Putamen (tissue), 1 donor: ENCODE data around the gene FHOD1.

Source experiments
- DNase-seq: peaks from one replicate; pipeline ENCODE4 v3.0.0-alpha.2; 2016; ENCODE audit warnings: low spot score

FHOD1 gene

GRCh38 chr16:67277294-67277998, 30.2 kb upstream of the FHOD1 start:
- no peak for DNase-seq

DNA sequence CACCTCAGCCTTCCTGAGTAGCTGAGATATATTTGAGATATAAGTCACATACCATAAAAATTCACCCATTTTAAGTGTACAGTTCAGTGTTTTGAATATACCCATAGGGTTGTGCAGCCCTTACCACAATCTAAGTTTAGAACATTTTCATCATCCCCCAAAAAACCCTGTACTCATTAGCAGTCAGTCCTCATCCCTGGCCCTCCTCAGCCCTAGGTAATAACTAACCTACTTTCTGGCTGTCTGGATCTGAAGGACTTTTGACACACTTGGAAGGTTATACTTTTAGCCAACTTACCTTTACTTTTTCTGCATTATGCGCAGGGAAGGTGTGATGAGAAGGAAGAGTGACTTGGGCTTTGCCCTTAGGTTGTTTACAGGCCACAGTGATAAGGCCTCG, 28.0 kb upstream of the FHOD1 start:
- DNase-seq: no peak

DNA sequence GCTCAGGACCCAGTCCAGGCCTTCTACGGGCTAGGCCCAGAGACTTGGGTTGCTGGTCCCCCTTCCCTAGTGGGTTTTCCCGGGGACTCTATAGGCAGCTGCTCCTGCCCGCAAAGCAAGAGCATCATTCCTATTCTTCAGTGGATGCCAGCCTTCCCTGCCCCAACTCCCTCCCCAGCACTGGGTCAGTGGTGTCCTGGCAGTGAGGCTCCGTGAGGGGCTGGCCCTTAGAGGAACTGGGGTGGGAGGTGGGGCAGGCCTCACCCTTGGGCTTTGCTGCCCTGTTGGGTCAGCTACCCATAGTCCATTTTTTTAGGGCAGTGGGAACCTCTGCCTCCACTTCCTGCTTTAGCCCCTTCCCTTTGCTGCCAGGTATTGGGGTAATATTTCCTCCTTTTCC, 24.2 kb upstream of the FHOD1 start:
- no peak for DNase-seq

- DNase-seq: no peak
These were observed 23.7 kb upstream of the FHOD1 start for GRCh38 chr16:67270931-67271338.

DNA sequence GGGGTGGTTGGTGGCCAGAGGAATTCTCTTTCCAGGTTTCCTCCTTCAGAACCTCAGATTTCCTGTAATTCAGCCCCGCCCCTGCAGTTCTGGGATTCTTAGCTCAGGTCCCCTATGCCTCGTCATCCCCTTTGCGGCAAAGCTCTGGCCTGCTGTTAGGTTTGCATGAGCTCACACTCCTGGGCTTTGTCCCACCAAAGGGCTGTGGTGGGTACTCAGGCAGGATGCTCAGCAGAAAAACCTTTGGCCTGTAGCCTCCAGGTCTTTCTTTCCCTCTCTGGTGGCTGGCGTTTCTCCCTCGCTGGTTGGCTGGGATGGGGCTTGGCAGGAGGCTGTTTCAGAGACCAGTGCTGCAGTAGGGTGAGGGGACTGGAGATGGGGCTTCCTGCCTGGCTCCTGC, 22.5 kb upstream of the FHOD1 start:
- DNase-seq: no peak

DNA sequence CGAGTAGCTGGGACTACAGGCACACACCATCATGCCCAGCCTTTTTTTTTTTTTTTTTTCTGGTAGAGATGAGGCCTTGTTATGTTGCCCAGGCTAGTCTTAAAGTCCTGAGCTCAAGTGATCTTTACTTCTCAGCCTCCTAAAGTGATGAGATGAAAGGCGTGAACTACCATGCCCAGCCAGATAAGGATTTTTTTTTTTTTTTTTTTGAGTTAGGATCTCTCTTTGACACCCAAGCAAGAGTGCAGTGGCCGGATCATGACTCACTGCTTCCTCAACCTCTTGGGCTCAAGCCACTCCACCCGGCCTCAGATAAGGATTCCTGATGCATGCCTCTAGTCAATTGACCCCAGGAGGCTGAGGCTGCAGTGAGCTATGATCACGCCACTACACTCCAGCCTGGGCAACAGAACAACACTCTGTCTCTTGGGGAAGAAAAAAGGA, 20.9 kb upstream of the FHOD1 start:
- DNase-seq: no peak

DNA sequence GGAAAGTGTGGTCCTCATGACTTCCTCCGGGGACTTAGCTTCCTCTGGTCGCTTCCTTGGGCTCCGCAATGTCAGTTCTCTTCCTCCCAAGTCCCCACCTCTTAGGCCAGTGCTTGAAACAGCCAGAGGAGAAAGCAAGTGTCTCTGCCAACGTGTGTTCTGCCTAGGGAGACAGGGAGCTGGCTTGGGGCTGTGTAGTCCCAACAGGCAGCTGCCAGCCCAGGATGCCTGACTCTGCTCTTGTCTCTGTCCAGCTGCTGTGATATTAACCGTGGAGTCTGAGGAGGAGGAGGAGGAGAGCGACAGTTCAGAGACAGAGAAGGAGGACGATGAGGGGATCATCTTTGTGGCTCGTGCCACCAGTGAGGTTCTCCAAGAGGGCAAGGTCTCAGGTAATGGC, 18.6 kb upstream of the FHOD1 start:
- no peak for DNase-seq

DNA sequence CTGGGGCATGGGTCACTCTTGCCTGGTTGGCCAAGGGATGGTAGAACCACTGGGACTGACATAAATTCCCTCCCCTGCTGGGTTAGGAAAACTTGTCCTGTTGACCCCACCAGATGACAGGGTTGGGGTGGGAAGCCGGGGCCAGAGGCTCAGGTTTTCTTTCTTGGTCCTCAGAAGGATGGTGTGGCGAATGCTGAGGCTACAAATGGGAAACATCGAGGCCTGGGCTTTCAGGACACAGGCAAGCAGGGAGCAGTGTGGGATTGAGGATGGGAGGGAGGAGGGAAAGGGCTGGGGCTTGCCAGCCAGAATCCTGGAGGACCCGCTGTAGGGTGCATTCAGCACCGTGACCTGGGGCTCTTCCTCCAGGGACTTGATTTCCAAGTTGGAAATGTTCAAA, 17.6 kb upstream of the FHOD1 start:
- DNase-seq: no peak

DNA sequence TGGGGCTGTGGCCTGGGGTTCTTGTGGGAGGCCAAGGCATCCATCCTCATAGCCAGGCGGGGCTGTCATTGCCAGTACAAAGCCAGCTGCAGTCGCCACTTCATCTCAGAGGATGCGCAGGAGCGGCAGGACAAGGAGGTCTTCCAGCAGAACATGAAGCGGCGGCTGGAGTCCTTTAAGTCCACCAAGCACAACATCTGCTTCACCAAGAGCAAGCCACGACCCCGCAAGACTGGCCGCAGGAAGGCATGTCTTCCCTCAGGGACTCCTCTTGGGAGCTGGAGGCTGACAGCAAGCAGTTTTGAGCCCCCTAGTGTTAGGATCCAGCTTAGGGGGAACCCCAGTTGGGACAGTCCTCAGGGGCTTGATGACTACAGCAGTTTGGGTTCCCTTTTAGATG, 17.0 kb upstream of the FHOD1 start:
- DNase-seq: no peak

- no peak for DNase-seq
These were observed 15.9 kb upstream of the FHOD1 start for GRCh38 chr16:67263201-67263600.

GRCh38 chr16:67260426-67261063, 13.3 kb upstream of the FHOD1 start:
- no peak for DNase-seq

DNA sequence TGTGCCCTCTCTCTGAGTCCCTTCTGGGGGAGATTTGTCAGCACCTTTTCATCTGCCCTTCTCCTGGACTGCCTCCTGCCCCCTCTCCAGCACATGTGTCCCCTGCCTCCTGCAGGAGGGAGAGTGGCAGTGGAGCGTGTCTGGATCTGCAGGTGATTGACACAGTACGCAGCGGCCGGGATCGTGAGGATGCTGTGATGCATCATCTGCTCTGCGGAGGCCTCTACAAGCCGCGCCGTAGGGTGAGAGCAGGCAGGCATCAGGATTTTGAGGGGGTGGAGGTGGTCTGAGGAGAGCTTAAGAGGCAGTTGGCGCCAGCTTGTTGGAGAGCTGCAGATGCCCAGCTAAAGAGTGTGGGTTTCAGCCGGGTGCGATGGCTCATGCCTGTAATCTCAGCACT, 12.4 kb upstream of the FHOD1 start:
- DNase-seq: no peak

- no peak for DNase-seq
These were observed 11.0 kb upstream of the FHOD1 start for GRCh38 chr16:67258161-67258835.

DNA sequence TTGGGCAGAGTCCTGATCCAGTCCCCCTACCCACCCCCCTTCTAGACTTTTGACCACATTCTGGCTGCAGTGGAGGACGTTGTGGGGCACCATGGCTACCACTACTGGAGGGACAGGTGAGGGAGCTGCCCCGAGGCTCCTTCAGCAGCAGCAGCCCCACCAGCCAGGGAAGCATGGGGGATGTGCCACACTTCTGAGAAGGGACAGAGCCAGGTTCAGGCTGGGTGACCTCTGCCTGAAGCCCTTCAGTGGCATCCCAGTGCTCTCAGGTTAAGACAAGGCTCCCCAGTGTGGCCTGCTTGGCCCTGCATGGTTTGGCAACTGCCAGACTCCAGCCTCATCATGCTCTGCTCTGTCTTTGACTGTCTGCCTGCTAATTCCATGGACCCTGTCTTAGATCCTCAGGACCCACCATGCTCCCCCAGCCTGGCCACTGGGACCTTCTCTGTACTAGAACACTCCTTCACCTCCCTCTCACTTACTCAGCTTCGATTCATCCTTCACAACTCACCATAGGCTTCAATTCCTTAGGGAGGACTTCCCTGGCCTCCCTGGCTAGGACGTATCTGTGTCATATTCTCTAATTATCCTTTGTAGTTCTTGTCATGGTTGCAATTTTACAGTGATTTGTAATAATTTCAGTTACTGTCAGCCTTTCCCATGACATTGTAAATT, 10.3 kb upstream of the FHOD1 start:
- DNase-seq: no peak

DNA sequence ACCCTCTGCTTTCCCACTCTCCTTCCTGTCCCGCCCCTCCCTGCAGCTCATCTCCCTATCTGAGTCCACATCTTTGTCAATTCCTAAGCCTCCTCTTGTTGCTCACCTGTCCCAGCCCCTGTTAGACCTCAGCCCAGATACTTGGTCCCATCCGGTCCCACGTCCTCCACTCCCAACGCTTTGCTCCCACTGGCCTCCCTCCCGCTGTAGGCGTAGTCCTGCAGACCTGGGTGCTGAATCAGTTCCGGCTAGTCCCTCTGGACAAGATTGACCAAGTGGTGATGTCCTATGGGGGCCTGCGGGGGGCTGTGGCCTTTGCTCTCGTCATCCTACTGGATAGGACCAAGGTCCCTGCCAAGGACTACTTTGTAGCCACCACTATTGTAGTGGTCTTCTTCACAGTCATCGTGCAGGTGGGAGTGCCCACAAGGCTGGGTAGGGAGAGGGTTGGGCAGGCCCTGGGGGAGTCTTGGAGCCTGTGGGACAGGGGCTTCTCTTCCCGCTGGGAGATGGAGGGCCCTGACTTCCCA, 9.5 kb upstream of the FHOD1 start:
- no peak for DNase-seq

- no peak for DNase-seq
These were observed 8.4 kb upstream of the FHOD1 start for GRCh38 chr16:67255553-67256221.

GRCh38 chr16:67254801-67255552, 7.7 kb upstream of the FHOD1 start:
- no peak for DNase-seq

DNA sequence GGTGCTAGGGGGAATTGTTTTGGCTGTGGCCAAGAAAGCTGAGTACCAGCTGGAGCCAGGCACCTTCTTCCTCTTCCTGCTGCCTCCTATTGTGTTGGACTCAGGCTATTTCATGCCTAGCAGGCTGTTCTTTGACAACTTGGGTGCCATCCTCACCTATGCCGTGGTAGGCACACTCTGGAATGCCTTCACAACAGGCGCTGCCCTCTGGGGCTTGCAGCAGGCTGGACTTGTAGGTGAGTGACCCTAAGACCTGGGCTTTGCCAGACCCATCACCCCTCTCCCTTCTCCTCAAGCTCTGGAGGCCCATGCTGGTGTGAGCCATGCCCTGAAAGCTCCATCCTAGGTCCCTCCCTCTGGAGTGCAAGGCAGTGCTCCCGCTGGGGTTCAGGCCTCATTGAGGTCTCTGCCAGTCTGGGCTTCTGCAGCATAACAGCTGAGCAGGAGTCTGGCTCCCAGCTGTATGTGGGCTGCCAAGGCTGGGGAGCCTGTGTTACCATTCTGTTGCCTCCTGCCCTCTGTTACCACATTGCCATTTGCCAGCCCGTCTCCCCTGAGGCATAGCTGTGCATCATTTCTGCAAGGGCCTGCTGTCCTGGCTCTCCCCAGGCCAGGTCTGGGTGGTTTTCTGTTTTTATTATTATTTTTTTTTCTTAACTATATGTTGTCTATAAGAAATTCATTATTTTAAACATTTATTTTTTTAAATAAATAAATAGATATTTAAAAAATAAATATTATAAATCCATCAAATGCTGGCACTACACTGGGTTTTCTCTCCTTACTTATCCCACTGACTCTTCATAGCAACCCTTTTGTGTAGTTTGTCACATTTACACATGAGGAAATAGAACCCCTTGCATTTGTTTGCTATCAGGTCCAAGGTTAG, 5.6 kb upstream of the FHOD1 start:
- DNase-seq: no peak

DNA sequence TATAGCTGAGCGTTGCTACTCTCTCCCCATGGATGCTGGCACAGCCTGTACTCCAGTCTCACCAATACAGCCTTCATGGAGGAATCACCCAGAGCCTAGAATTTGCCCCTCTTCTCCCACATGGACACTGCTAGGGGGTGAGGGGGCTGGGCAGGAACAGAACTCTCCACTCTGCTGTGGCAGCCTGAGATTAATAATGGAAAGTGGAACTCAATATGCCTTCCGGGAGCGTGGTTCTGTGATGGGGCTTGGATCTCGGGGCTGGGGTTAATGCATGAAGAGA, 2.7 kb upstream of the FHOD1 start:
- no peak for DNase-seq
